A673 (cell line): ENCODE measurements around the gene FBXO38. TPM values are rescaled to one million over a fixed set of nuclear protein-coding genes. Genes with fewer than 3 reads are reported as not detected.

Source experiments
- BruUV-seq: library from RNA; stranded (reverse); fragments of 400-500 nt; replicated peaks from 2 replicates; lab custom pipeline; 2021; lab: Mats Ljungman, UMichigan
- CTCF ChIA-PET: fragments of 300-600 bp; sonication (Branson Sonifier 250); formaldehyde crosslinking; loops from one replicate; lab custom pipeline; 2022; ENCODE audit warnings: antibody characterized with exemption; lab: Charles Lee
- POLR2A ChIA-PET: fragments of 300-600 bp; sonication (Branson Sonifier 250); formaldehyde crosslinking; loops from one replicate; lab custom pipeline; 2022; ENCODE audit warnings: antibody characterized with exemption; ENCODE audit not compliant: low non-redundant PET; lab: Charles Lee
- DNase-seq: peaks from one replicate; pipeline ENCODE4 v3.0.0-alpha.2; 2015; ENCODE audit warnings: low spot score
- H3K27ac ChIP-seq: fragments of 200-600 bp; sonication (generic); 2 replicates; pipeline ENCODE4 v1.5.1; 2016; ENCODE audit warnings: mixed run types, low read depth, mild to moderate bottlenecking, mixed read lengths, antibody characterized with exemption, low read length; ENCODE audit not compliant: poor library complexity, severe bottlenecking
- H3K27me3 ChIP-seq: fragments of 200-600 bp; sonication (generic); replicated peaks from 2 replicates; pipeline ENCODE4 v1.6.1; 2017; ENCODE audit warnings: mixed run types, low read depth, mild to moderate bottlenecking, mixed read lengths, antibody characterized with exemption, low read length; ENCODE audit not compliant: insufficient read depth, poor library complexity
- H3K36me3 ChIP-seq: fragments of 200-600 bp; sonication (generic); 2 replicates; pipeline ENCODE4 v1.6.1; 2016; ENCODE audit warnings: mixed run types, mild to moderate bottlenecking, mixed read lengths, antibody characterized with exemption, low read length; ENCODE audit not compliant: insufficient read depth, poor library complexity, severe bottlenecking
- H3K4me1 ChIP-seq: fragments of 200-600 bp; sonication (generic); 2 replicates; pipeline ENCODE4 v1.6.1; 2017; ENCODE audit warnings: mixed run types, mild to moderate bottlenecking, mixed read lengths, antibody characterized with exemption, low read length; ENCODE audit not compliant: insufficient read depth, poor library complexity, severe bottlenecking
- H3K4me3 ChIP-seq: fragments of 200-600 bp; sonication (generic); 2 replicates; pipeline ENCODE4 v1.5.1; 2016; ENCODE audit warnings: low read depth, mixed run types, mild to moderate bottlenecking, mixed read lengths, low read length; ENCODE audit not compliant: poor library complexity, severe bottlenecking
- H3K9me3 ChIP-seq: fragments of 200-600 bp; sonication (generic); 2 replicates; pipeline ENCODE4 v1.6.1; 2016; ENCODE audit warnings: mixed run types, low read depth, mild to moderate bottlenecking, mixed read lengths, antibody characterized with exemption, low read length; ENCODE audit not compliant: poor library complexity, severe bottlenecking
- CTCF ChIP-seq: fragments of 300-800, 200-600 bp; sonication (generic); conservative IDR thresholded peaks from 2 replicates; pipeline ENCODE4 v1.5.1; 2017; ENCODE audit warnings: low read depth, mild to moderate bottlenecking, antibody characterized with exemption, low read length, moderate library complexity, mixed read lengths
- EZH2 ChIP-seq: fragments of 200-600 bp; sonication (generic); IDR thresholded peaks from 2 replicates; pipeline ENCODE4 v1.6.1; 2017; ENCODE audit warnings: borderline replicate concordance, low read depth, mild to moderate bottlenecking, mixed read lengths, antibody characterized with exemption, low read length; ENCODE audit not compliant: poor library complexity, severe bottlenecking
- intact Hi-C: fragments of 100-400 bp; cut with micrococcal nuclease; formaldehyde crosslinking; loops from one replicate; pipeline ENCODE4 v1.10.0; 2022; ENCODE audit not compliant: unreplicated experiment
- total RNA-seq: library from RNA; stranded (reverse); gene quantifications from 2 replicates; pipeline ENCODE4 v1.2.3, GENCODE V29; 2021

FBXO38 gene
- total RNA-seq, 1 experiment from 2014 or later, result 36.7 TPM

- ChIA-PET CTCF (no interaction called here), POLR2A (no interaction called here)
- Histone ChIP-seq H3K4me3 (no peak overlapping the region), H3K27ac (no peak overlapping the region), H3K9me3 (no peaks in the 10 kb centered on the region), H3K27me3 (peaks cover 8% of the 10 kb centered on the region), H3K36me3 (no peaks in the 10 kb centered on the region), H3K4me1 (no peaks in the 10 kb centered on the region)
- TF ChIP-seq CTCF (no peak), EZH2 (no peak)
- DNase-seq, result no peak
- BruUV-seq, result no TSS peak
- intact Hi-C loops, result no loop called here
Measured at GRCh38 chr5:148454576-148454975, 70.8 kb downstream of the FBXO38 start.

GRCh38 chr5:148455185-148455584 is 71.4 kb downstream of the FBXO38 start:
- intact Hi-C loops, result no loop called here
- CTCF ChIA-PET, result no interaction called here

GRCh38 chr5:148457183-148457620 is 73.4 kb downstream of the FBXO38 start:
- intact Hi-C loops, result no loop called here
- ChIA-PET CTCF (no interaction called here), POLR2A (no interaction called here)
- TF ChIP-seq CTCF (peak; percentile 60), EZH2 (no peak)
- peaks cover 34% of the 10 kb centered on the region for H3K27me3 ChIP-seq
- H3K9me3 ChIP-seq, result no peaks in the 10 kb centered on the region
- no peaks in the 10 kb centered on the region for H3K36me3 ChIP-seq
- DNase-seq, result peak; percentile 39
- H3K4me1 ChIP-seq, result no peaks in the 10 kb centered on the region
- no peak overlapping the region for H3K27ac ChIP-seq
- no TSS peak for BruUV-seq
- H3K4me3 ChIP-seq, result no peak overlapping the region

More at GRCh38 chr5:148455185-148455584, 71.4 kb downstream of the FBXO38 start:
- POLR2A ChIA-PET, result no interaction called here
- Histone ChIP-seq H3K9me3 (no peaks in the 10 kb centered on the region), H3K4me3 (no peak overlapping the region), H3K4me1 (no peaks in the 10 kb centered on the region), H3K27me3 (peaks cover 14% of the 10 kb centered on the region), H3K36me3 (no peaks in the 10 kb centered on the region), H3K27ac (no peak overlapping the region)
- TF ChIP-seq CTCF (no peak), EZH2 (no peak)
- DNase-seq, result no peak
- BruUV-seq, result no TSS peak
